HepG2 (cell line): ENCODE measurements around the gene CEP164. TPM values are rescaled to one million over a fixed set of nuclear protein-coding genes. Genes with fewer than 3 reads are reported as not detected.

Source experiments
- NR2F2 ChIP-seq: IDR thresholded peaks from 2 replicates; pipeline ENCODE4 v1.6.1; 2012; ENCODE audit warnings: low read depth, inconsistent platforms, borderline replicate concordance
- PHF5A ChIP-seq: IDR thresholded peaks from one replicate; pipeline ENCODE4 v1.6.1; 2018; ENCODE audit warnings: low read depth, missing genetic modification reagents; ENCODE audit not compliant: unreplicated experiment
- PPARG ChIP-seq: conservative IDR thresholded peaks from 2 replicates; pipeline ENCODE4 v1.6.1; 2016; ENCODE audit warnings: missing biosample characterization, missing genetic modification reagents
- RFX3 ChIP-seq: IDR thresholded peaks from 2 replicates; pipeline ENCODE4 v1.6.1; 2016; ENCODE audit warnings: missing biosample characterization, missing genetic modification reagents
- SMAD3 ChIP-seq: sonication (generic); formaldehyde crosslinking; IDR thresholded peaks from 2 replicates; pipeline ENCODE4 v1.4.0; 2020; ENCODE audit warnings: missing genetic modification reagents
- STAG1 ChIP-seq: sonication (generic); formaldehyde crosslinking; IDR thresholded peaks from 2 replicates; pipeline ENCODE4 v1.4.0; 2020; ENCODE audit warnings: missing genetic modification reagents
- TGIF2 ChIP-seq: IDR thresholded peaks from 2 replicates; pipeline ENCODE4 v1.6.1; 2016; ENCODE audit warnings: control low read depth, missing compliant biosample characterization
- TOPORS ChIP-seq: sonication (generic); formaldehyde crosslinking; IDR thresholded peaks from 2 replicates; pipeline ENCODE4 v1.8.0; 2023; ENCODE audit warnings: mild to moderate bottlenecking, missing genetic modification reagents
- ZNF264 ChIP-seq: sonication (generic); formaldehyde crosslinking; IDR thresholded peaks from 2 replicates; pipeline ENCODE4 v1.4.0; 2020; ENCODE audit warnings: missing genetic modification reagents
- ZNF44 ChIP-seq: sonication (generic); formaldehyde crosslinking; IDR thresholded peaks from 2 replicates; pipeline ENCODE4 v1.5.1; 2020; ENCODE audit warnings: mild to moderate bottlenecking, missing genetic modification reagents
- ZNF703 ChIP-seq: sonication (generic); formaldehyde crosslinking; IDR thresholded peaks from 2 replicates; pipeline ENCODE4 v1.5.1; 2020; ENCODE audit warnings: missing genetic modification reagents, mild to moderate bottlenecking, moderate library complexity, borderline replicate concordance
- ZNF747 ChIP-seq: sonication (generic); formaldehyde crosslinking; IDR thresholded peaks from 2 replicates; pipeline ENCODE4 v1.8.1; 2023; ENCODE audit warnings: missing genetic modification reagents, mild to moderate bottlenecking, borderline replicate concordance
- polyA plus RNA-seq, 8 experiments: library from polyadenylated mRNA; depleted of rRNA in 3 of 8; stranded (reverse) in 7 of 8; unstranded in 1 of 8; fragments of >200 nt; fragmentation: Illumina TruSeq in 4 of 8; extraction: Trizol in 4 of 8; gene quantifications; 2 replicates each; pipeline versions ENCODE4 v1.2.1 to v1.2.3, GENCODE V29; 2011 to 2016; ENCODE audit warnings: low read depth in 4 of 8, missing spikeins in 1 of 8, mixed read lengths in 1 of 8; ENCODE audit not compliant: insufficient read depth in 1 of 8
- total RNA-seq, 5 experiments: library from RNA; depleted of rRNA; stranded (reverse); fragments of >200 nt; fragmentation: Illumina TruSeq; extraction: Trizol; gene quantifications; 2 replicates each; pipeline ENCODE4 v1.2.3, GENCODE V29; 2016; ENCODE audit warnings: low read depth in 1 of 5
- TF ChIP-seq, protein P1 (sequence below): sonication (generic); formaldehyde crosslinking; IDR thresholded peaks from 2 replicates; pipeline ENCODE4 v1.5.1; 2020; ENCODE audit warnings: mild to moderate bottlenecking, missing genetic modification reagents, borderline replicate concordance
- TF ChIP-seq, protein P2 (sequence below): IDR thresholded peaks from 2 replicates; pipeline ENCODE4 v1.6.1; 2018; ENCODE audit warnings: missing genetic modification reagents
- TF ChIP-seq, protein P3 (sequence below), 2 experiments: fragments of 450-650 bp in 1 of 2; sonication (generic) in 1 of 2; formaldehyde crosslinking; IDR thresholded peaks; 2 replicates each; pipeline versions ENCODE4 v1.5.0 to v1.8.0; 2020 to 2022; ENCODE audit warnings: mild to moderate bottlenecking in 1 of 2, missing genetic modification reagents in 1 of 2
- TF ChIP-seq, protein P4 (sequence below): sonication (generic); formaldehyde crosslinking; IDR thresholded peaks from 2 replicates; pipeline ENCODE4 v1.5.0; 2020; ENCODE audit warnings: mild to moderate bottlenecking, missing genetic modification reagents, borderline replicate concordance

The CEP164 gene
- total and polyA plus RNA-seq, 2 of the 13 experiments (the other 11 are each of a cell fraction or from before 2014, with no cell fraction given) = 11.4 to 15.2 TPM

DNA sequence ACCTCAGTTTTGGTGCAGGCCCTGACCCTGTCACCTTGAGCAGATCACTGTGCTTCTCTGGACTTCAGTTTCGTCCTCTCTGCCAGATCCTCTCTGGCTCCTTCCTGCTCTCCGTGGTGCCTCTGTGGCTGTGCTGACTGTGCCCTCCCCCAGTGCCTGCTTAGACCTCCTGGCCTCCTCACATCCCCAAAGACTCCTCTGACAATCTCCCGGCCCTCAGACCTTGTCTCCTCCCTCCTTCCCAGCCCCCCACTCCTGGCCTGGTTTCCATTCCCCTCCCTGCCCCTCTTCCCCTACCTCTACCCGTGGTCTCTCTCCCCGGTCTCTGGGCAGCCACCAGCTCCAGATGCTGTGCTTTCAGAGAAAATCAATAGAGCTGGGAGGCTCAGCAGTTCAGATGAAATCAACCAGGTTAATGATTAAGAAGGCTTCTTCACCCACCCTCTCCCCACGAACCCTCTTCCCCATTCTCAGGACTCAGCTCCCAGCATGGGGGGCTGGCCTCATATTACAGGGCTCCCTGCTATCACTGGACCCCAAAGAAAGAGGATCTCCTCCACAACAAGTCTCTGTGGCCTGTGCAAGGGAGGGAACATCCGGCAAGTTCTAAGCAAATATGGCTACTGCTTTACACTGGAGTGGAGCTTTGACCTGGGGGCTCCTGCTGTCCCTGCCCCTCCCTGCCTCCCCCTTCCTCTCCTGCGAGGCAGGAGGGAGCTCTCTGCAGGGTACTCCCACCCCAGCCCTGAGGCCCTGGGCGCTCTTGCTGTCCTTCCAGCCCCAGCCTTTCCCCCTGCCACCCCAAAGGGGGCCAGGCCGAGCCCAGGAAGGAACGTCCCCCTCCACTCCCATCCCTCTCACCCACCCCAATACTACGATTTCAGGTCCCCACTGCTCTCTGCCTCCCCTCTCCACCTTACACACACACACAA lies 28.0 kb upstream of the CEP164 start (continued):
- TF ChIP-seq, protein P1, sequence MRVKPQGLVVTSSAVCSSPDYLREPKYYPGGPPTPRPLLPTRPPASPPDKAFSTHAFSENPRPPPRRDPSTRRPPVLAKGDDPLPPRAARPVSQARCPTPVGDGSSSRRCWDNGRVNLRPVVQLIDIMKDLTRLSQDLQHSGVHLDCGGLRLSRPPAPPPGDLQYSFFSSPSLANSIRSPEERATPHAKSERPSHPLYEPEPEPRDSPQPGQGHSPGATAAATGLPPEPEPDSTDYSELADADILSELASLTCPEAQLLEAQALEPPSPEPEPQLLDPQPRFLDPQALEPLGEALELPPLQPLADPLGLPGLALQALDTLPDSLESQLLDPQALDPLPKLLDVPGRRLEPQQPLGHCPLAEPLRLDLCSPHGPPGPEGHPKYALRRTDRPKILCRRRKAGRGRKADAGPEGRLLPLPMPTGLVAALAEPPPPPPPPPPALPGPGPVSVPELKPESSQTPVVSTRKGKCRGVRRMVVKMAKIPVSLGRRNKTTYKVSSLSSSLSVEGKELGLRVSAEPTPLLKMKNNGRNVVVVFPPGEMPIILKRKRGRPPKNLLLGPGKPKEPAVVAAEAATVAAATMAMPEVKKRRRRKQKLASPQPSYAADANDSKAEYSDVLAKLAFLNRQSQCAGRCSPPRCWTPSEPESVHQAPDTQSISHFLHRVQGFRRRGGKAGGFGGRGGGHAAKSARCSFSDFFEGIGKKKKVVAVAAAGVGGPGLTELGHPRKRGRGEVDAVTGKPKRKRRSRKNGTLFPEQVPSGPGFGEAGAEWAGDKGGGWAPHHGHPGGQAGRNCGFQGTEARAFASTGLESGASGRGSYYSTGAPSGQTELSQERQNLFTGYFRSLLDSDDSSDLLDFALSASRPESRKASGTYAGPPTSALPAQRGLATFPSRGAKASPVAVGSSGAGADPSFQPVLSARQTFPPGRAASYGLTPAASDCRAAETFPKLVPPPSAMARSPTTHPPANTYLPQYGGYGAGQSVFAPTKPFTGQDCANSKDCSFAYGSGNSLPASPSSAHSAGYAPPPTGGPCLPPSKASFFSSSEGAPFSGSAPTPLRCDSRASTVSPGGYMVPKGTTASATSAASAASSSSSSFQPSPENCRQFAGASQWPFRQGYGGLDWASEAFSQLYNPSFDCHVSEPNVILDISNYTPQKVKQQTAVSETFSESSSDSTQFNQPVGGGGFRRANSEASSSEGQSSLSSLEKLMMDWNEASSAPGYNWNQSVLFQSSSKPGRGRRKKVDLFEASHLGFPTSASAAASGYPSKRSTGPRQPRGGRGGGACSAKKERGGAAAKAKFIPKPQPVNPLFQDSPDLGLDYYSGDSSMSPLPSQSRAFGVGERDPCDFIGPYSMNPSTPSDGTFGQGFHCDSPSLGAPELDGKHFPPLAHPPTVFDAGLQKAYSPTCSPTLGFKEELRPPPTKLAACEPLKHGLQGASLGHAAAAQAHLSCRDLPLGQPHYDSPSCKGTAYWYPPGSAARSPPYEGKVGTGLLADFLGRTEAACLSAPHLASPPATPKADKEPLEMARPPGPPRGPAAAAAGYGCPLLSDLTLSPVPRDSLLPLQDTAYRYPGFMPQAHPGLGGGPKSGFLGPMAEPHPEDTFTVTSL (CRISPR knock-in tag) = no peak
- TF ChIP-seq PPARG (CRISPR knock-in tag) (no peak), ZNF703 (no peak), ZNF264 (CRISPR knock-in tag) (peak; percentile 67), ZNF747 (CRISPR knock-in tag) (0 out of 2 replicates have a peak, but pooled peaks have one; percentile 31), NR2F2 (0 out of 2 replicates have a peak, but pooled peaks have one; percentile 47), SMAD3 (CRISPR knock-in tag) (no peak), STAG1 (CRISPR knock-in tag) (no peak), RFX3 (CRISPR knock-in tag) (no peak), PHF5A (CRISPR knock-in tag) (no peak), TGIF2 (CRISPR knock-in tag) (0 out of 2 replicates have a peak, but pooled peaks have one; percentile 49), ZNF44 (CRISPR knock-in tag) (no peak), TOPORS (CRISPR knock-in tag) (no peak)
- TF ChIP-seq, protein P2, sequence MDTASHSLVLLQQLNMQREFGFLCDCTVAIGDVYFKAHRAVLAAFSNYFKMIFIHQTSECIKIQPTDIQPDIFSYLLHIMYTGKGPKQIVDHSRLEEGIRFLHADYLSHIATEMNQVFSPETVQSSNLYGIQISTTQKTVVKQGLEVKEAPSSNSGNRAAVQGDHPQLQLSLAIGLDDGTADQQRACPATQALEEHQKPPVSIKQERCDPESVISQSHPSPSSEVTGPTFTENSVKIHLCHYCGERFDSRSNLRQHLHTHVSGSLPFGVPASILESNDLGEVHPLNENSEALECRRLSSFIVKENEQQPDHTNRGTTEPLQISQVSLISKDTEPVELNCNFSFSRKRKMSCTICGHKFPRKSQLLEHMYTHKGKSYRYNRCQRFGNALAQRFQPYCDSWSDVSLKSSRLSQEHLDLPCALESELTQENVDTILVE (CRISPR knock-in tag) = no peak; the same call in 1 of the 2 replicates
- TF ChIP-seq, protein P3, sequence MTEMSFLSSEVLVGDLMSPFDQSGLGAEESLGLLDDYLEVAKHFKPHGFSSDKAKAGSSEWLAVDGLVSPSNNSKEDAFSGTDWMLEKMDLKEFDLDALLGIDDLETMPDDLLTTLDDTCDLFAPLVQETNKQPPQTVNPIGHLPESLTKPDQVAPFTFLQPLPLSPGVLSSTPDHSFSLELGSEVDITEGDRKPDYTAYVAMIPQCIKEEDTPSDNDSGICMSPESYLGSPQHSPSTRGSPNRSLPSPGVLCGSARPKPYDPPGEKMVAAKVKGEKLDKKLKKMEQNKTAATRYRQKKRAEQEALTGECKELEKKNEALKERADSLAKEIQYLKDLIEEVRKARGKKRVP (CRISPR knock-in tag; IDR thresholded peaks at IDR 0.05) = no peak
- TF ChIP-seq, protein P4, sequence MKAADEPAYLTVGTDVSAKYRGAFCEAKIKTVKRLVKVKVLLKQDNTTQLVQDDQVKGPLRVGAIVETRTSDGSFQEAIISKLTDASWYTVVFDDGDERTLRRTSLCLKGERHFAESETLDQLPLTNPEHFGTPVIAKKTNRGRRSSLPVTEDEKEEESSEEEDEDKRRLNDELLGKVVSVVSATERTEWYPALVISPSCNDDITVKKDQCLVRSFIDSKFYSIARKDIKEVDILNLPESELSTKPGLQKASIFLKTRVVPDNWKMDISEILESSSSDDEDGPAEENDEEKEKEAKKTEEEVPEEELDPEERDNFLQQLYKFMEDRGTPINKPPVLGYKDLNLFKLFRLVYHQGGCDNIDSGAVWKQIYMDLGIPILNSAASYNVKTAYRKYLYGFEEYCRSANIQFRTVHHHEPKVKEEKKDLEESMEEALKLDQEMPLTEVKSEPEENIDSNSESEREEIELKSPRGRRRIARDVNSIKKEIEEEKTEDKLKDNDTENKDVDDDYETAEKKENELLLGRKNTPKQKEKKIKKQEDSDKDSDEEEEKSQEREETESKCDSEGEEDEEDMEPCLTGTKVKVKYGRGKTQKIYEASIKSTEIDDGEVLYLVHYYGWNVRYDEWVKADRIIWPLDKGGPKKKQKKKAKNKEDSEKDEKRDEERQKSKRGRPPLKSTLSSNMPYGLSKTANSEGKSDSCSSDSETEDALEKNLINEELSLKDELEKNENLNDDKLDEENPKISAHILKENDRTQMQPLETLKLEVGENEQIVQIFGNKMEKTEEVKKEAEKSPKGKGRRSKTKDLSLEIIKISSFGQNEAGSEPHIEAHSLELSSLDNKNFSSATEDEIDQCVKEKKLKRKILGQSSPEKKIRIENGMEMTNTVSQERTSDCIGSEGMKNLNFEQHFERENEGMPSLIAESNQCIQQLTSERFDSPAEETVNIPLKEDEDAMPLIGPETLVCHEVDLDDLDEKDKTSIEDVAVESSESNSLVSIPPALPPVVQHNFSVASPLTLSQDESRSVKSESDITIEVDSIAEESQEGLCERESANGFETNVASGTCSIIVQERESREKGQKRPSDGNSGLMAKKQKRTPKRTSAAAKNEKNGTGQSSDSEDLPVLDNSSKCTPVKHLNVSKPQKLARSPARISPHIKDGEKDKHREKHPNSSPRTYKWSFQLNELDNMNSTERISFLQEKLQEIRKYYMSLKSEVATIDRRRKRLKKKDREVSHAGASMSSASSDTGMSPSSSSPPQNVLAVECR (CRISPR knock-in tag) = peak; percentile 77
